B cell (primary cell): ENCODE measurements around the gene SDF2. TPM values are rescaled to one million over a fixed set of nuclear protein-coding genes. Genes with fewer than 3 reads are reported as not detected.
"Not testable (repeated sequence)": the region's sequence is repeated elsewhere in the genome, so short reads cannot be mapped to it uniquely, and the experiment has no call there.

Experiments
- ATAC-seq: fragments of 200-7000 bp; cut with Tn5 transposase; one replicate; pipeline ENCODE4 v1.10.0; 2021; ENCODE audit warnings: low read depth, mild to moderate bottlenecking, moderate number of reproducible peaks, moderate library complexity
- CTCF ChIA-PET: fragments of 350-600 bp; sonication (Branson Sonifier 250); formaldehyde crosslinking; loops from one replicate; lab custom pipeline; 2021; ENCODE audit warnings: antibody characterized with exemption, inconsistent platforms; lab: Charles Lee
- POLR2A ChIA-PET: fragments of 350-600 bp; sonication (Branson Sonifier 250); formaldehyde crosslinking; loops from one replicate; lab custom pipeline; 2021; ENCODE audit warnings: antibody characterized with exemption; lab: Charles Lee
- DNase-seq: peaks from one replicate; pipeline ENCODE4 v3.0.0; 2013
- H2AFZ ChIP-seq: 2 replicates; pipeline ENCODE4 v1.6.1; 2012; ENCODE audit warnings: mild to moderate bottlenecking, low read depth, low read length; ENCODE audit not compliant: insufficient read depth, poor library complexity, severe bottlenecking
- H3K27ac ChIP-seq, 2 donors: 1 replicate in 1 of 2; 2 replicates in 1 of 2; pipeline ENCODE4 v1.5.1; 2012 to 2013; ENCODE audit warnings: low read length in 2 of 2, mild to moderate bottlenecking in 2 of 2, moderate library complexity in 1 of 2
- H3K27me3 ChIP-seq, 4 experiments: fragments of 200-600 bp in 1 of 4; sonication (generic) in 1 of 4; replicated peaks in 1 of 4; 1 replicate in 2 of 4; 2 replicates in 2 of 4; pipeline versions ENCODE4 v1.6.1 to v1.7.0; 2013 to 2016; ENCODE audit warnings: low read length in 3 of 4, mild to moderate bottlenecking in 2 of 4, mixed read lengths in 1 of 4, moderate library complexity in 1 of 4; ENCODE audit not compliant: insufficient read depth in 4 of 4, control insufficient read depth in 3 of 4; ENCODE audit errors: control extremely low read depth in 1 of 4
- H3K36me3 ChIP-seq, 2 experiments: replicated peaks in 1 of 2; 1 replicate in 1 of 2; 2 replicates in 1 of 2; pipeline versions ENCODE4 v1.6.1 to v1.7.1; 2013; ENCODE audit warnings: low read length in 1 of 2; ENCODE audit not compliant: insufficient read depth in 2 of 2, control insufficient read depth in 1 of 2; ENCODE audit errors: control extremely low read depth in 1 of 2, extremely low read depth in 1 of 2
- H3K4me1 ChIP-seq, 2 donors: fragments of 200-600 bp in 1 of 2; sonication (generic) in 1 of 2; 1 replicate in 1 of 2; 2 replicates in 1 of 2; pipeline versions ENCODE4 v1.5.1 to v1.6.1; 2013 to 2017; ENCODE audit warnings: low read length in 2 of 2; ENCODE audit not compliant: control insufficient read depth in 2 of 2, insufficient read depth in 2 of 2
- H3K4me2 ChIP-seq: replicated peaks from 2 replicates; pipeline ENCODE3; 2012; ENCODE audit warnings: mild to moderate bottlenecking, low read depth, low read length; ENCODE audit not compliant: poor library complexity, severe bottlenecking
- H3K4me3 ChIP-seq, 5 experiments: fragments of 200-600 bp in 1 of 5; sonication (generic) in 1 of 5; 1 replicate in 3 of 5; 2 replicates in 2 of 5; pipeline versions ENCODE4 v1.5.1 to v1.7.0; 2011 to 2016; ENCODE audit warnings: low read length in 4 of 5, mild to moderate bottlenecking in 4 of 5, low read depth in 2 of 5, control low read depth in 1 of 5, moderate library complexity in 1 of 5; ENCODE audit not compliant: insufficient read depth in 1 of 5; ENCODE audit errors: control extremely low read depth in 1 of 5, extremely low read depth in 1 of 5
- H3K79me2 ChIP-seq: fragments of 200-600 bp; sonication (generic); one replicate; pipeline ENCODE4 v1.6.0; 2016; ENCODE audit warnings: low read length; ENCODE audit not compliant: control insufficient read depth, insufficient read depth
- H3K9ac ChIP-seq: fragments of 200-600 bp; sonication (generic); 2 replicates; pipeline ENCODE4 v1.6.1; 2017; ENCODE audit warnings: mild to moderate bottlenecking, low read length, moderate library complexity
- H3K9me3 ChIP-seq, 3 donors: one replicate each; pipeline versions ENCODE4 v1.6.1 to v1.7.1; 2013; ENCODE audit warnings: low read length in 2 of 3; ENCODE audit not compliant: control insufficient read depth in 2 of 3, insufficient read depth in 1 of 3; ENCODE audit errors: control extremely low read depth in 1 of 3
- H4K20me1 ChIP-seq: 2 replicates; pipeline ENCODE4 v1.6.0; 2012; ENCODE audit warnings: mild to moderate bottlenecking, low read length; ENCODE audit not compliant: insufficient read depth, control insufficient read depth, poor library complexity, severe bottlenecking
- H3K27ac Mint-ChIP-seq: one replicate; pipeline ENCODE4 v1.8.0; 2021; ENCODE audit warnings: mixed read lengths
- H3K27me3 Mint-ChIP-seq: one replicate; pipeline ENCODE4 v1.8.0; 2021; ENCODE audit warnings: mixed read lengths
- H3K4me1 Mint-ChIP-seq: one replicate; pipeline ENCODE4 v1.8.0; 2021; ENCODE audit warnings: mixed read lengths
- H3K4me3 Mint-ChIP-seq: one replicate; pipeline ENCODE4 v1.8.0; 2021; ENCODE audit warnings: mixed read lengths
- H3K9me3 Mint-ChIP-seq: one replicate; pipeline ENCODE4 v1.8.0; 2022; ENCODE audit warnings: mixed read lengths; ENCODE audit not compliant: insufficient read depth
- WGBS: methylation state at CpG from one replicate; pipeline ENCODE4 v1.1.5; 2013; ENCODE audit warnings: missing lambda C conversion rate; ENCODE audit not compliant: insufficient coverage; 5-methylcytosine and 5-hydroxymethylcytosine counted together
- intact Hi-C: fragments of 100-400 bp; cut with micrococcal nuclease; formaldehyde crosslinking; loops from one replicate; pipeline ENCODE4 v1.10.0; 2022
- polyA plus RNA-seq: library from polyadenylated mRNA; depleted of rRNA; stranded (reverse); fragments of >200 nt; gene quantifications from 2 replicates; pipeline ENCODE4 v1.2.3, GENCODE V29; 2012
- total RNA-seq, 2 donors: library from RNA; stranded (reverse); fragments of 120-200 nt in 1 of 2; gene quantifications; 1 replicate in 1 of 2; 2 replicates in 1 of 2; pipeline versions ENCODE4 v1.2.3 to v1.2.4, GENCODE V29; 2013 to 2022

SDF2 gene
- total and polyA plus RNA-seq, 2 donors (not counting 1 experiment from before 2014, with no cell fraction given): 32.6 to 40.4 TPM

DNA sequence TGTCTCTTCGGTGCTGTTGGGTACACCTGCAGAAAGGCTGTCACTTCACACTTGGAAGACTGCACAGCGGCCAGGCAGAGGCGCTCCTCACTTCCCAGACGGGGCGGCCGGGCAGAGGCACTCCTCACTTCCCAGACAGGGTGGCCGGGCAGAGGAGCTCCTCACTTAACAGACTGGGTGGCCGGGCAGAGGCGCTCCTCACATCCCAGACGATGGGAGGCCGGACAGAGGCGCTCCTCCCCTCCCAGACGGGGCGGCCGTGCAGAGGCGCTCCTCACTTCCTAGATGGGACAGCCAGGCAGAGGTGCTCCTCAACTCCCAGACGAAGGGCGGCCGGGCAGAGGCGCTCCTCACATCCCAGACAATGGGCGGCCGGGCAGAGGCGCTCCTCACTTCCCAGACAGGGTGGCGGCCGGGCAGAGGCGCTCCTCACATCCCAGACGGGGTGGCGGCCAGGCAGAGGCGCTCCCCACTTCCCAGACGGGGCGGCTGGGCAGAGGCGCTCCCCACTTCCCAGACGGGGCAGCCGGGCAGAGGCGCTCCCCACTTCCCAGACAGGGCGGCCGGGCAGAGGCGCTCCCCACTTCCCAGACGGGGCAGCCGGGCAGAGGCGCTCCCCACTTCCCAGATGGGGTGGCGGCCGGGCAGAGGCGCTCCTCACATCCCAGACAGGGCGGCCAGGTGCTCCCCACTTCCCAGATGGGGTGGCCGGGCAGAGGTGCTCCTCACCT lies 2.8 kb downstream of the SDF2 start:
- WGBS: 98% methylated on average over 45 of the region's 46 CpGs
- H3K9me3 Mint-ChIP-seq, H3K27ac ChIP-seq, H3K4me2 ChIP-seq, CTCF ChIA-PET, DNase-seq, H3K4me3 Mint-ChIP-seq, H3K4me3 ChIP-seq, H3K27me3 ChIP-seq, H3K9me3 ChIP-seq, H3K9ac ChIP-seq, H3K27ac Mint-ChIP-seq, H3K27me3 Mint-ChIP-seq, intact Hi-C loops, ATAC-seq, H2AFZ ChIP-seq: not testable (repeated sequence)
- peaks cover 41% of the 10 kb centered on the region for H3K4me1 Mint-ChIP-seq
- POLR2A ChIA-PET: interaction anchor here (0.7 kb wide), 1 partner anchor 250 kb away, joined by 6 read pairs; no protein-coding TSS in a partner anchor
- Histone ChIP-seq H3K4me1 (peaks cover 22 to 27% of the 10 kb centered on the region in 2 donors), H3K36me3 (peaks cover 3 to 17% of the 10 kb centered on the region in 2 experiments), H4K20me1 (peaks cover 11% of the 10 kb centered on the region), H3K79me2 (peaks cover 89% of the 10 kb centered on the region)

- H3K9ac ChIP-seq, CTCF ChIA-PET, H3K27me3 ChIP-seq, H3K9me3 Mint-ChIP-seq, H3K27ac ChIP-seq, DNase-seq, H3K9me3 ChIP-seq, H3K4me2 ChIP-seq, H3K4me3 Mint-ChIP-seq, H3K27me3 Mint-ChIP-seq, H3K27ac Mint-ChIP-seq, ATAC-seq, intact Hi-C loops, H2AFZ ChIP-seq, H3K4me3 ChIP-seq: not testable (repeated sequence)
- peaks cover 36% of the 10 kb centered on the region for H3K4me1 Mint-ChIP-seq
- 96% methylated on average over 3 of the region's 8 CpGs for WGBS
- Histone ChIP-seq H3K36me3 (peaks cover 3 to 17% of the 10 kb centered on the region in 2 experiments), H4K20me1 (peaks cover 11% of the 10 kb centered on the region), H3K79me2 (peaks cover 88% of the 10 kb centered on the region), H3K4me1 (peaks cover 20 to 22% of the 10 kb centered on the region in 2 donors)
- POLR2A ChIA-PET: interaction anchor here (0.7 kb wide), 1 partner anchor 251 kb away, joined by 6 read pairs; no protein-coding TSS in a partner anchor
Measured at GRCh38 chr17:28658342-28658741, 3.4 kb downstream of the SDF2 start.
